ENCODE results near the gene ZNF445. TPM values are rescaled to one million over a fixed set of nuclear protein-coding genes. Genes with fewer than 3 reads are reported as not detected.
"Not testable (repeated sequence)": the region's sequence is repeated elsewhere in the genome, so short reads cannot be mapped to it uniquely, and the experiment has no call there.

Gene ZNF445
- total RNA-seq, 1 donor: 9.5 TPM

DNA sequence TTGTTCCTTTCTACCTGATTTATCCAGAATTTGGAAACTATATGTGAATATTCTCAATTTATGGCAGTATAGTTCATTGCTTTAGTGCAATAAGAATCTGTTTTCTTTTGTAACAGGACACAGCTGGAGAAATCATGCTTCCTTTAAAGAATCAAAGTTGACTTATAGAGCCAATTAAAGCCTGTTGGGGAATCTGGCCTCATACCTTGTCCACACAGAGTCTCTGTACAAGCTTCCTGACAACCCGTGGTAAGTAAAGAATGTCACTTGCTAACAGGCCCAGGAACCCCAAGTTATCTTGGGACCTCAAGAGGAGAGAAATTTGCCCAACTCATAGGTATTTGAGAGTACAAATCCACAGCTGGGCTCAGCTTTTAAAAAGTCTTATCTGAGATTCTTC lies 10.2 kb downstream of the ZNF445 start:
- no peak overlapping the region for H3K4me3 ChIP-seq (ENCODE audit: low read depth, low read length)
- DNase-seq (ENCODE audit: low read depth): no peak
- TF ChIP-seq, protein P1, sequence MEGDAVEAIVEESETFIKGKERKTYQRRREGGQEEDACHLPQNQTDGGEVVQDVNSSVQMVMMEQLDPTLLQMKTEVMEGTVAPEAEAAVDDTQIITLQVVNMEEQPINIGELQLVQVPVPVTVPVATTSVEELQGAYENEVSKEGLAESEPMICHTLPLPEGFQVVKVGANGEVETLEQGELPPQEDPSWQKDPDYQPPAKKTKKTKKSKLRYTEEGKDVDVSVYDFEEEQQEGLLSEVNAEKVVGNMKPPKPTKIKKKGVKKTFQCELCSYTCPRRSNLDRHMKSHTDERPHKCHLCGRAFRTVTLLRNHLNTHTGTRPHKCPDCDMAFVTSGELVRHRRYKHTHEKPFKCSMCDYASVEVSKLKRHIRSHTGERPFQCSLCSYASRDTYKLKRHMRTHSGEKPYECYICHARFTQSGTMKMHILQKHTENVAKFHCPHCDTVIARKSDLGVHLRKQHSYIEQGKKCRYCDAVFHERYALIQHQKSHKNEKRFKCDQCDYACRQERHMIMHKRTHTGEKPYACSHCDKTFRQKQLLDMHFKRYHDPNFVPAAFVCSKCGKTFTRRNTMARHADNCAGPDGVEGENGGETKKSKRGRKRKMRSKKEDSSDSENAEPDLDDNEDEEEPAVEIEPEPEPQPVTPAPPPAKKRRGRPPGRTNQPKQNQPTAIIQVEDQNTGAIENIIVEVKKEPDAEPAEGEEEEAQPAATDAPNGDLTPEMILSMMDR (IDR thresholded peaks at IDR 0.05; ENCODE audit: insufficient read depth, low read depth, low read length): no peak

DNA sequence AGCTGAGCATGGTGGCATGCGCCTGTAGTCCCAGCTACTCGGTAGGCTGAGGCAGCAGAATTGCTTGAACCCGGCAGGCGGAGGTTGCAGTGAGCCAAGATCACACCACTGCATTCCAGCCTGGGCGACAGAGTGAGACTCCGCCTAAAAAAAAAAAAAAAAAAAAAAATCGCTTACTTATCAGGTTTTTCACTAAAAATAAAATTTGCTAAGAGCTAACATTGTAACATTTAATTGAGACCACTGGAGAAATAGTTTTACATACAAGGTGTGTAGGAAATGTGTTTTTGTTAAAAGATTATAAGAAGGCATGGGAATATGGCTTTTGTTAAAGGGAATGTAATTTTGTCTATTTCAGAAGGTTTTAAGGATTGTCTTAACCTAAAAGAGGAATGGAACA lies 12.6 kb downstream of the ZNF445 start:
- not testable (repeated sequence) for H3K4me3 ChIP-seq (ENCODE audit: low read depth, low read length); DNase-seq (ENCODE audit: low read depth)

DNA sequence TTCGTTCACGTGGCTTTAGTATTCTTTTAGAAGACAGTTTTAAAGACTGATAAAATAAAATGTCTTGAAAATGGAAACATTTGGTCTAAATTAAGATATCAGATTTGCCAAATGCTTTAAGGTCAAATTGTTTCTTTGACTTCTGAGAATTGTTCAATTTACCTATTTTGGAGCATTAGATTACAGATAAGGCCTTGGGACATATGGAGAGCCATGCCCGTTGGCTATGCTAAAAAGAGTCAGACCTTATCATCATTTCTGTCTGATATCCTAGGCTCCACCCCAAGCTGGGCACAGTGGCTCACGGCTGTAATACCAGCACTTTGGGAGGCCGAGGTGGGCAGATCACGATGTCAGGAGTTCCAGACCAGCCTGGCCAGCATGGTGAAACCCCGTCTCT lies 13.0 kb downstream of the ZNF445 start:
- no peak for DNase-seq (ENCODE audit: low read depth)
- no peak overlapping the region for H3K4me3 ChIP-seq (ENCODE audit: low read depth, low read length)
- TF ChIP-seq, protein P1 (IDR thresholded peaks at IDR 0.05; ENCODE audit: insufficient read depth, low read depth, low read length): no peak

DNA sequence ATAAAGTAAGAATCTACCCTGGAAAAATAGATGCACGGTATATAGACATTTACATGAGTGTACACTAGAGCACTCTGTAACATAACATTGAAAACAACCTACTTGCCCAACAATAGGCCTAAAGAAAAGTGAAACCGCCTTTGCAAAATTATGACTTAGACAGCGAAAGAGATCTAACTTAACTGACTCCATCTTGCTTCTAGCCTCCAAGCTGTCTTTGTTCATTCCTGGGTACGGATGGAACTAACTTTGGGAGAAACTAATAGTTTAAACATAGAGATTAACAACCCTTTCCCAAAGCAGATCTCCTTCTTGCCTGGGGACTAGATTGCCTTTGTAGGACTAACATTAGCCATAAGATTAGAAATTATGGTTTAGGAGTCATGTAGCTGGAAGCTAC lies 17.4 kb downstream of the ZNF445 start:
- H3K4me3 ChIP-seq (ENCODE audit: low read depth, low read length): not testable (repeated sequence)

DNA sequence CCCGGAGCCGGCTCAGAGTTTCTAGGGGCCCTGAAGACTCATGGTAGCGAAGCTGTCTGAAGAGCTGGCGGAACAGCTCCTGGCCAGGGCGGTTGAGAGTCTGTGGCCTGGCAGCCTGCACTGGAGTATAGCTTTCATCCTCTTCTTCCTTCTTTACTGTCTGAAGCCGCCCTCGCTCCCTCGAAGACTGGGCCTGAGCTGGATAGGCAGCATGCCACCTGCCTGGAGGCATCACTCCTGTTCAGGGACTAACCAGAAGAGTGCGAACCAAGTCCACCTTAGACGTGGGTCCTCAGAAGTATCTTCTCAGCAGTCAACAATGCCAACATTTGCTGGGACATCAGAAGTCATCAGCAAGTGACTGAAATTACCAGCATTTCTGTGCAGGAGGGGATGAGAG lies 22.2 kb downstream of the ZNF445 start:
- no peak overlapping the region for H3K4me3 ChIP-seq (ENCODE audit: low read depth, low read length)
- no peak for DNase-seq (ENCODE audit: low read depth)
- TF ChIP-seq, protein P1 (IDR thresholded peaks at IDR 0.05; ENCODE audit: insufficient read depth, low read depth, low read length): no peak

More for the DNA sequence above, 17.4 kb downstream of the ZNF445 start:
- not testable (repeated sequence) for DNase-seq (ENCODE audit: low read depth)

DNA sequence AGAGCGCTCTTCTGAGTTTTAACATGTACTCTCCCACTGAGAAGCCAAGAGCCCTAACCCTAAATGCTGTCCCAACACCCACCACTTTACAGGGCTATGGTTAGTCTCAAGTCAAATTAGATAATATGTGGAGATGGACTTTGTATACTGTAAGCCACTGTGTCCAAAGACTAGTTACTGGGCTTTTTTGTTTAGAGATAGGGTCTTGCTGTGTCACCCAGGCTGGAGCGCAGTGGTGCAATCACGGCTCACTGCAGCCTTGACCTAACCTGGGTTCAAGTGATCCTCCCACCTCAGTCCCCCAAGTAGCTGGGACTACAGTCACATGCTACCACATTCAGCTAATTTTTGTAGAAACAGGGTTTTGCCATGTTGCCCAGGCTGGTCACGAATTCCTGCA lies 23.2 kb downstream of the ZNF445 start:
- no peak overlapping the region for H3K4me3 ChIP-seq (ENCODE audit: low read depth, low read length)
- DNase-seq (ENCODE audit: low read depth): no peak
- TF ChIP-seq, protein P1 (IDR thresholded peaks at IDR 0.05; ENCODE audit: insufficient read depth, low read depth, low read length): no peak

DNA sequence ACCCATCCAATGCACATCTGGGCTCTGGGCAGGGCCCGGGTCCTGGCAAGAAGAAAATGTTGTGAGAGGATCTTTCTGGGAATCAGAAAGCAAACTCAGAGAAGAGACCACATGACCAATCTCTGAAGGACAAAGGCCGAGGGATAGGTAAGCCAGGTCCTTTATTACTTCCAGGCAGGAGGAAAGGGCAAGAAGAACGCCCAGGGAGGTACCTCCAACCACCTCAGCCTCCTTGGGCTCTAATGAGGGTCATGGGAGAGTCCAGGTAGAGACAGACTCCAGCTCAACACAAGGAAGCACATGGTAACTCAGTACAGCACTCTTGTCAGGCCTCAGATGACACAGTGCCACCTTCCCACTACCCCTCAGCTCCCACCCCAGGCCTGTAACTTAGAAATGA lies 26.0 kb downstream of the ZNF445 start:
- H3K4me3 ChIP-seq (ENCODE audit: low read depth, low read length): no peak overlapping the region
- no peak for DNase-seq (ENCODE audit: low read depth)
- TF ChIP-seq, protein P1 (IDR thresholded peaks at IDR 0.05; ENCODE audit: insufficient read depth, low read depth, low read length): no peak

DNA sequence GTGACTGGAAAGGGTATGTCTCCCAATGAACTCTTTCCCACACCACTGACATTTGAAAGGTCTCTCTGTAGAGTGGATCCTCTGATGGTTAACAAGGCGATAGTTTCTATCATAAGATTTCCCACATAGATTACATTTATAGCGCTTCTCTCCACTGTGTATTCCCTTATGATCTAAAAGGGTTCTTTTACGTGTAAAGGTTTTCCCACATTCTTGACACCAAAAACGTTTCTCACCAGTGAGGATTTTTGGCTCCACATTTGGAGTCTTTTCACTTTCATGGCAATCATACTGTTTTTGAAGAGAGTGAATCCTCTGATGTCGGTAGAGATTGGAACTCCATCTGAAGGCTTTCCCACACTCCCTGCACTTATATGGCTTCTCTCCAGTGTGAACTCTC lies 30.5 kb downstream of the ZNF445 start:
- no peak overlapping the region for H3K4me3 ChIP-seq (ENCODE audit: low read depth, low read length)
- DNase-seq (ENCODE audit: low read depth): no peak
- TF ChIP-seq, protein P1 (IDR thresholded peaks at IDR 0.05; ENCODE audit: insufficient read depth, low read depth, low read length): no peak
